Pulmonary artery endothelial cell (primary cell): ENCODE data around the gene CPLX1. TPM values are rescaled to one million over a fixed set of nuclear protein-coding genes. Genes with fewer than 3 reads are reported as not detected.
"Not testable (repeated sequence)": the region's sequence is repeated elsewhere in the genome, so short reads cannot be mapped to it uniquely, and the experiment has no call there.

Experiments
- DNase-seq: peaks from one replicate; pipeline ENCODE4 v3.0.0-alpha.2; 2011; ENCODE audit warnings: low read depth, low spot score
- total RNA-seq: library from RNA; depleted of rRNA; stranded (reverse); fragments of >200 nt; gene quantifications from 2 replicates; pipeline ENCODE4 v1.2.3, GENCODE V29; 2014

CPLX1 gene
- total RNA-seq, 1 donor from 2014 or later = 0.13 TPM

DNA sequence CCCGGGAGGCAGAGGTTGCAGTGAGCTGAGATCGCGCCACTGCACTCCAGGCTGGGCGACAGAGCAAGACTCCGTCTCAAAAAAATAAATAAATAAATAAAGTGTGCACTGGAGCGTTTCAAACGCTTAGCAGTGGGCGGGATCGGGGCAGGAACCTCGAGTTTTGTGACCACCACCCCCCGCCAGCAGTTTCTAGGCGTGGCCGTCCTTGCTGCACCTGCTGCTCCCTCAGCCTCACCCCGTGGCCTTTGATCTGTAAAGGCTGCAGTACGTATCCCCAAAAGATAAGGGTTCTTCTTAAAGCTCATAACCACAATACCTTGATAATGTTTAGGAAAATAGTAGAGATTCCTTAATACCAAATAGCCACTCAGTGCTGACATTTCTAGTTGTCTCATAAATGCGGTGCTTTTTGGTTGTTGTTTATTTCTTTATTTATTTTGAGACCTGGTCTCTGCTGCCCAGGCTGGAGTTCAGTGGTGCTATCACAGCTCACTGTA lies 87.1 kb downstream of the CPLX1 start:
- no peak for DNase-seq

GRCh38 chr4:736561-736960 lies 89.4 kb downstream of the CPLX1 start:
- not testable (repeated sequence) for DNase-seq

DNA sequence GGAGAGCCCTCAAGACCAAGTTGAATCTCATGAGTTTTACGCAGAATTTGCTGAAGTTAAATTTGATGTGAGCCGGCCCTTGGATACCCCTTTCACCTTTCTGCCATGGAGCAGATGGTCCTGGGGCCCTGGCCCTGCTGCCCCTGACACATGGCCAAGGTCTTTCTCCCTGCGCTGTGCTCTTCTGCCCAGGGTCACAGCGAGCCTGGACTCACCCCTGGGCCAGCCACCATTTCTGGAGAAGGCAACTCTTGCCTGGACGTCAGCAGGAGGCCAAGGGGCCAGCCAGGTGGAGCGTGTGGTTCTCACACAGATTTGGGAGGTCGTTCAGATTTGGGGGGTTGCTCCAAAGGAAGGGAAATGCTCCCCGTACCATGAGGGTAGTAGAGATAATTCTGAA lies 90.3 kb downstream of the CPLX1 start:
- no peak for DNase-seq

Other genes starting within 250 kb of the CPLX1 start
- gene TMEM271, start 249.8 kb downstream of the CPLX1 start, total RNA-seq = not detected in 2 replicates
- 2.9 and 3.9 TPM in 2 replicates for gene PDE6B, start 200.6 kb downstream of the CPLX1 start, total RNA-seq
- 124 and 276 TPM in 2 replicates for gene ATP5ME, start 151.9 kb downstream of the CPLX1 start, total RNA-seq
- gene MYL5, start 151.6 kb downstream of the CPLX1 start, total RNA-seq = 6.3 and 13.5 TPM in 2 replicates
- 1.1 and 4.5 TPM in 2 replicates for gene SLC49A3, start 137.0 kb downstream of the CPLX1 start, total RNA-seq
- 65.7 and 83.6 TPM in 2 replicates for gene PCGF3, start 120.3 kb downstream of the CPLX1 start, total RNA-seq
- gene GAK, start 106.2 kb upstream of the CPLX1 start, total RNA-seq = 64.6 and 74.0 TPM in 2 replicates
- gene TMEM175, start 106.3 kb upstream of the CPLX1 start, total RNA-seq = 7.6 and 11.3 TPM in 2 replicates
- 19.2 and 19.6 TPM in 2 replicates for gene DGKQ, start 147.4 kb upstream of the CPLX1 start, total RNA-seq
- gene IDUA, start 160.9 kb upstream of the CPLX1 start, total RNA-seq = 10.0 and 11.4 TPM in 2 replicates
- gene SLC26A1, start 167.3 kb upstream of the CPLX1 start, total RNA-seq = under 0.01 TPM in 1 of 2 replicates, not detected in the other
- 13.7 and 16.4 TPM in 2 replicates for gene FGFRL1, start 185.5 kb upstream of the CPLX1 start, total RNA-seq